B cell (primary cell): Measurements from ENCODE around the gene ADAMTS8. TPM values are rescaled to one million over a fixed set of nuclear protein-coding genes. Genes with fewer than 3 reads are reported as not detected.

Source experiments
- ATAC-seq: fragments of 200-7000 bp; cut with Tn5 transposase; one replicate; pipeline ENCODE4 v1.10.0; 2021; ENCODE audit warnings: low read depth, mild to moderate bottlenecking, moderate number of reproducible peaks, moderate library complexity
- CTCF ChIA-PET: fragments of 350-600 bp; sonication (Branson Sonifier 250); formaldehyde crosslinking; loops from one replicate; lab custom pipeline; 2021; ENCODE audit warnings: antibody characterized with exemption, inconsistent platforms; lab: Charles Lee
- POLR2A ChIA-PET: fragments of 350-600 bp; sonication (Branson Sonifier 250); formaldehyde crosslinking; loops from one replicate; lab custom pipeline; 2021; ENCODE audit warnings: antibody characterized with exemption; lab: Charles Lee
- DNase-seq: peaks from one replicate; pipeline ENCODE4 v3.0.0; 2013
- H2AFZ ChIP-seq: 2 replicates; pipeline ENCODE4 v1.6.1; 2012; ENCODE audit warnings: mild to moderate bottlenecking, low read depth, low read length; ENCODE audit not compliant: insufficient read depth, poor library complexity, severe bottlenecking
- H3K27ac ChIP-seq, 2 donors: 1 replicate in 1 of 2; 2 replicates in 1 of 2; pipeline ENCODE4 v1.5.1; 2012 to 2013; ENCODE audit warnings: low read length in 2 of 2, mild to moderate bottlenecking in 2 of 2, moderate library complexity in 1 of 2
- H3K27me3 ChIP-seq, 4 experiments: fragments of 200-600 bp in 1 of 4; sonication (generic) in 1 of 4; replicated peaks in 1 of 4; 1 replicate in 2 of 4; 2 replicates in 2 of 4; pipeline versions ENCODE4 v1.6.1 to v1.7.0; 2013 to 2016; ENCODE audit warnings: low read length in 3 of 4, mild to moderate bottlenecking in 2 of 4, mixed read lengths in 1 of 4, moderate library complexity in 1 of 4; ENCODE audit not compliant: insufficient read depth in 4 of 4, control insufficient read depth in 3 of 4; ENCODE audit errors: control extremely low read depth in 1 of 4
- H3K36me3 ChIP-seq, 2 experiments: replicated peaks in 1 of 2; 1 replicate in 1 of 2; 2 replicates in 1 of 2; pipeline versions ENCODE4 v1.6.1 to v1.7.1; 2013; ENCODE audit warnings: low read length in 1 of 2; ENCODE audit not compliant: insufficient read depth in 2 of 2, control insufficient read depth in 1 of 2; ENCODE audit errors: control extremely low read depth in 1 of 2, extremely low read depth in 1 of 2
- H3K4me1 ChIP-seq, 2 donors: fragments of 200-600 bp in 1 of 2; sonication (generic) in 1 of 2; 1 replicate in 1 of 2; 2 replicates in 1 of 2; pipeline versions ENCODE4 v1.5.1 to v1.6.1; 2013 to 2017; ENCODE audit warnings: low read length in 2 of 2; ENCODE audit not compliant: control insufficient read depth in 2 of 2, insufficient read depth in 2 of 2
- H3K4me2 ChIP-seq: replicated peaks from 2 replicates; pipeline ENCODE3; 2012; ENCODE audit warnings: mild to moderate bottlenecking, low read depth, low read length; ENCODE audit not compliant: poor library complexity, severe bottlenecking
- H3K4me3 ChIP-seq, 5 experiments: fragments of 200-600 bp in 1 of 5; sonication (generic) in 1 of 5; 1 replicate in 3 of 5; 2 replicates in 2 of 5; pipeline versions ENCODE4 v1.5.1 to v1.7.0; 2011 to 2016; ENCODE audit warnings: low read length in 4 of 5, mild to moderate bottlenecking in 4 of 5, low read depth in 2 of 5, control low read depth in 1 of 5, moderate library complexity in 1 of 5; ENCODE audit not compliant: insufficient read depth in 1 of 5; ENCODE audit errors: control extremely low read depth in 1 of 5, extremely low read depth in 1 of 5
- H3K79me2 ChIP-seq: fragments of 200-600 bp; sonication (generic); one replicate; pipeline ENCODE4 v1.6.0; 2016; ENCODE audit warnings: low read length; ENCODE audit not compliant: control insufficient read depth, insufficient read depth
- H3K9ac ChIP-seq: fragments of 200-600 bp; sonication (generic); 2 replicates; pipeline ENCODE4 v1.6.1; 2017; ENCODE audit warnings: mild to moderate bottlenecking, low read length, moderate library complexity
- H3K9me3 ChIP-seq, 3 donors: one replicate each; pipeline versions ENCODE4 v1.6.1 to v1.7.1; 2013; ENCODE audit warnings: low read length in 2 of 3; ENCODE audit not compliant: control insufficient read depth in 2 of 3, insufficient read depth in 1 of 3; ENCODE audit errors: control extremely low read depth in 1 of 3
- H4K20me1 ChIP-seq: 2 replicates; pipeline ENCODE4 v1.6.0; 2012; ENCODE audit warnings: mild to moderate bottlenecking, low read length; ENCODE audit not compliant: insufficient read depth, control insufficient read depth, poor library complexity, severe bottlenecking
- H3K27ac Mint-ChIP-seq: one replicate; pipeline ENCODE4 v1.8.0; 2021; ENCODE audit warnings: mixed read lengths
- H3K27me3 Mint-ChIP-seq: one replicate; pipeline ENCODE4 v1.8.0; 2021; ENCODE audit warnings: mixed read lengths
- H3K4me1 Mint-ChIP-seq: one replicate; pipeline ENCODE4 v1.8.0; 2021; ENCODE audit warnings: mixed read lengths
- H3K4me3 Mint-ChIP-seq: one replicate; pipeline ENCODE4 v1.8.0; 2021; ENCODE audit warnings: mixed read lengths
- H3K9me3 Mint-ChIP-seq: one replicate; pipeline ENCODE4 v1.8.0; 2022; ENCODE audit warnings: mixed read lengths; ENCODE audit not compliant: insufficient read depth
- CTCF ChIP-seq: fragments of 200-600 bp; IDR thresholded peaks from one replicate; pipeline ENCODE4 v1.8.0; 2022; ENCODE audit warnings: antibody characterized with exemption, mild to moderate bottlenecking
- EZH2 ChIP-seq: IDR thresholded peaks from 2 replicates; pipeline ENCODE4 v1.6.1; 2012; ENCODE audit warnings: borderline replicate concordance, low read depth, mild to moderate bottlenecking, moderate library complexity, low read length; ENCODE audit not compliant: insufficient read depth, poor library complexity, severe bottlenecking
- WGBS: methylation state at CpG from one replicate; pipeline ENCODE4 v1.1.5; 2013; ENCODE audit warnings: missing lambda C conversion rate; ENCODE audit not compliant: insufficient coverage; 5-methylcytosine and 5-hydroxymethylcytosine counted together
- intact Hi-C: fragments of 100-400 bp; cut with micrococcal nuclease; formaldehyde crosslinking; loops from one replicate; pipeline ENCODE4 v1.10.0; 2022
- polyA plus RNA-seq: library from polyadenylated mRNA; depleted of rRNA; stranded (reverse); fragments of >200 nt; gene quantifications from 2 replicates; pipeline ENCODE4 v1.2.3, GENCODE V29; 2012
- total RNA-seq, 2 donors: library from RNA; stranded (reverse); fragments of 120-200 nt in 1 of 2; gene quantifications; 1 replicate in 1 of 2; 2 replicates in 1 of 2; pipeline versions ENCODE4 v1.2.3 to v1.2.4, GENCODE V29; 2013 to 2022

Gene ADAMTS8
- total and polyA plus RNA-seq, 2 donors (not counting 1 experiment from before 2014, with no cell fraction given), result not detected

GRCh38 chr11:130473795-130474377 lies 45.5 kb upstream of the ADAMTS8 start:
- H3K4me3 Mint-ChIP-seq, result no peak overlapping the region
- H3K79me2 ChIP-seq, result no peaks in the 10 kb centered on the region
- no peaks in the 10 kb centered on the region for H3K36me3 ChIP-seq
- no peak overlapping the region for H3K9ac ChIP-seq
- 90% methylated on average over 21 of the region's 21 CpGs for WGBS
- TF ChIP-seq CTCF (no peak), EZH2 (no peak)
- CTCF ChIA-PET, result no interaction called here
- no peak for ATAC-seq
- H3K27ac Mint-ChIP-seq, result no peak overlapping the region
- H3K4me3 ChIP-seq, result no peak overlapping the region
- POLR2A ChIA-PET, result no interaction called here
- H3K4me2 ChIP-seq, result no peak overlapping the region
- H3K27ac ChIP-seq, result no peak overlapping the region
- H3K4me1 ChIP-seq, result no peaks in the 10 kb centered on the region
- no peaks in the 10 kb centered on the region for H3K27me3 ChIP-seq
- no peak overlapping the region for H2AFZ ChIP-seq
- no peaks in the 10 kb centered on the region for H3K4me1 Mint-ChIP-seq
- no peaks in the 10 kb centered on the region for H3K9me3 Mint-ChIP-seq
- H3K27me3 Mint-ChIP-seq, result peaks cover 8% of the 10 kb centered on the region
- DNase-seq, result no peak
- no peaks in the 10 kb centered on the region for H4K20me1 ChIP-seq
- H3K9me3 ChIP-seq, result no peaks in the 10 kb centered on the region
- intact Hi-C loops, result no loop called here

DNA sequence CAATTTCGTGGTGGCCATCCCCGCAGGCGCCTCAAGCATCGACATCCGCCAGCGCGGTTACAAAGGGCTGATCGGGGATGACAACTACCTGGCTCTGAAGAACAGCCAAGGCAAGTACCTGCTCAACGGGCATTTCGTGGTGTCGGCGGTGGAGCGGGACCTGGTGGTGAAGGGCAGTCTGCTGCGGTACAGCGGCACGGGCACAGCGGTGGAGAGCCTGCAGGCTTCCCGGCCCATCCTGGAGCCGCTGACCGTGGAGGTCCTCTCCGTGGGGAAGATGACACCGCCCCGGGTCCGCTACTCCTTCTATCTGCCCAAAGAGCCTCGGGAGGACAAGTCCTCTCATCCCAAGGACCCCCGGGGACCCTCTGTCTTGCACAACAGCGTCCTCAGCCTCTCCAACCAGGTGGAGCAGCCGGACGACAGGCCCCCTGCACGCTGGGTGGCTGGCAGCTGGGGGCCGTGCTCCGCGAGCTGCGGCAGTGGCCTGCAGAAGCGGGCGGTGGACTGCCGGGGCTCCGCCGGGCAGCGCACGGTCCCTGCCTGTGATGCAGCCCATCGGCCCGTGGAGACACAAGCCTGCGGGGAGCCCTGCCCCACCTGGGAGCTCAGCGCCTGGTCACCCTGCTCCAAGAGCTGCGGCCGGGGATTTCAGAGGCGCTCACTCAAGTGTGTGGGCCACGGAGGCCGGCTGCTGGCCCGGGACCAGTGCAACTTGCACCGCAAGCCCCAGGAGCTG lies 44.8 kb upstream of the ADAMTS8 start:
- ATAC-seq (no peak), DNase-seq (no peak)
- CTCF ChIA-PET, result no interaction called here

More for the DNA sequence above, 44.8 kb upstream of the ADAMTS8 start:
- no peaks in the 10 kb centered on the region for H3K9me3 Mint-ChIP-seq
- Histone ChIP-seq H3K27me3 (no peaks in the 10 kb centered on the region), H3K4me1 (no peaks in the 10 kb centered on the region), H3K27ac (no peak overlapping the region), H2AFZ (no peak overlapping the region), H3K36me3 (no peaks in the 10 kb centered on the region), H4K20me1 (no peaks in the 10 kb centered on the region), H3K9ac (no peak overlapping the region), H3K9me3 (no peaks in the 10 kb centered on the region), H3K4me3 (no peak overlapping the region), H3K79me2 (no peaks in the 10 kb centered on the region), H3K4me2 (no peak overlapping the region)
- TF ChIP-seq EZH2, result no peak
- no peak for TF ChIP-seq CTCF
- no peak overlapping the region for H3K4me3 Mint-ChIP-seq
- no peak overlapping the region for H3K27ac Mint-ChIP-seq
- POLR2A ChIA-PET, result no interaction called here
- intact Hi-C loops, result no loop called here
- H3K4me1 Mint-ChIP-seq, result no peaks in the 10 kb centered on the region
- WGBS, result 94% methylated on average over 52 of the region's 52 CpGs
- peaks cover 9% of the 10 kb centered on the region for H3K27me3 Mint-ChIP-seq
